OCI-LY3 (cell line): Measurements from ENCODE around the gene CHRNA7.
A peak's percentile ranks its signal among the peaks of the same experiment; 100 is the strongest.

Experiments
- H2AFZ ChIP-seq: fragments of 200-600, 300-600 bp; shearing (Covaris generic); 2 replicates; pipeline ENCODE4 v1.6.0; 2014; ENCODE audit warnings: antibody characterized with exemption, low read depth, low read length
- H3K27ac ChIP-seq: fragments of 200-600, 300-600 bp; sonication (generic); 2 replicates; pipeline ENCODE4 v1.5.1; 2014; ENCODE audit warnings: mild to moderate bottlenecking, low read length, moderate library complexity, mixed read lengths
- H3K27me3 ChIP-seq: fragments of 200-600, 300-600 bp; sonication (generic); 2 replicates; pipeline ENCODE4 v1.6.1; 2014; ENCODE audit warnings: low read depth, low read length, mixed read lengths
- H3K36me3 ChIP-seq: fragments of 200-600, 300-600 bp; sonication (generic); replicated peaks from 2 replicates; pipeline ENCODE3; 2014; ENCODE audit warnings: low read depth, low read length, mixed read lengths
- H3K4me1 ChIP-seq: fragments of 300-600, 200-600 bp; sonication (generic); 2 replicates; pipeline ENCODE4 v1.6.1; 2014; ENCODE audit warnings: low read length, mixed read lengths
- H3K4me2 ChIP-seq: fragments of 200-600, 300-600 bp; sonication (generic); 2 replicates; pipeline ENCODE4 v1.6.1; 2014; ENCODE audit warnings: low read length, mixed read lengths
- H3K4me3 ChIP-seq: fragments of 300-600, 200-600 bp; sonication (generic); 2 replicates; pipeline ENCODE4 v1.5.1; 2014; ENCODE audit warnings: antibody characterized with exemption, mild to moderate bottlenecking, low read length, moderate library complexity
- H3K79me2 ChIP-seq: fragments of 300-600, 200-600 bp; shearing (Covaris generic); 2 replicates; pipeline ENCODE4 v1.6.1; 2014; ENCODE audit warnings: mild to moderate bottlenecking, low read length, mixed read lengths
- H3K9ac ChIP-seq: fragments of 300-600, 200-600 bp; shearing (Covaris generic); 2 replicates; pipeline ENCODE4 v1.6.0; 2014; ENCODE audit warnings: mild to moderate bottlenecking, low read length, moderate library complexity
- H3K9me3 ChIP-seq: fragments of 200-600, 300-600 bp; shearing (Covaris generic); 2 replicates; pipeline ENCODE4 v1.6.1; 2014; ENCODE audit warnings: low read length, mixed read lengths; ENCODE audit not compliant: insufficient read depth
- H4K20me1 ChIP-seq: fragments of 200-600, 300-600 bp; sonication (generic); 2 replicates; pipeline ENCODE4 v1.6.1; 2016; ENCODE audit warnings: low read length, mixed read lengths; ENCODE audit not compliant: insufficient read depth
- CTCF ChIP-seq: fragments of 200-600, 300-600 bp; sonication (generic); IDR thresholded peaks from 2 replicates; pipeline ENCODE4 v1.5.1; 2014; ENCODE audit warnings: antibody characterized with exemption, low read length, low read depth
- EZH2phosphoT487 ChIP-seq: fragments of 200-600 bp; shearing (Covaris generic); IDR thresholded peaks from 2 replicates; pipeline ENCODE4 v1.6.1; 2018; ENCODE audit warnings: antibody characterized with exemption, mixed run types, low read depth

CHRNA7 gene

GRCh38 chr15:32096213-32096612, 65.9 kb downstream of the CHRNA7 start:
- Histone ChIP-seq H3K4me3 (no peak overlapping the region), H4K20me1 (no peaks in the 10 kb centered on the region), H2AFZ (no peak overlapping the region), H3K27me3 (no peaks in the 10 kb centered on the region), H3K9me3 (no peaks in the 10 kb centered on the region), H3K4me1 (peaks cover 40% of the 10 kb centered on the region), H3K9ac (no peak overlapping the region), H3K27ac (no peak overlapping the region), H3K4me2 (no peak overlapping the region), H3K36me3 (no peaks in the 10 kb centered on the region), H3K79me2 (no peaks in the 10 kb centered on the region)
- TF ChIP-seq CTCF (no peak), EZH2phosphoT487 (no peak)

- TF ChIP-seq EZH2phosphoT487: no peak
- no peak for TF ChIP-seq CTCF
- no peak overlapping the region for H3K27ac ChIP-seq
- no peaks in the 10 kb centered on the region for H3K27me3 ChIP-seq
- H3K79me2 ChIP-seq: no peaks in the 10 kb centered on the region
- no peaks in the 10 kb centered on the region for H3K9me3 ChIP-seq
- H2AFZ ChIP-seq: no peak overlapping the region
- H3K4me3 ChIP-seq: no peak overlapping the region
- H3K36me3 ChIP-seq: no peaks in the 10 kb centered on the region
- H3K4me2 ChIP-seq: no peak overlapping the region
- H3K4me1 ChIP-seq: peaks cover 31% of the 10 kb centered on the region
- no peaks in the 10 kb centered on the region for H4K20me1 ChIP-seq
- H3K9ac ChIP-seq: no peak overlapping the region
Observed at GRCh38 chr15:32096916-32097617, 66.8 kb downstream of the CHRNA7 start.

GRCh38 chr15:32098033-32098432, 67.7 kb downstream of the CHRNA7 start:
- Histone ChIP-seq H3K79me2 (no peaks in the 10 kb centered on the region), H3K4me1 (peaks cover 25% of the 10 kb centered on the region), H3K9ac (no peak overlapping the region), H3K36me3 (no peaks in the 10 kb centered on the region), H3K27ac (no peak overlapping the region), H3K4me2 (no peak overlapping the region), H4K20me1 (no peaks in the 10 kb centered on the region), H2AFZ (no peak overlapping the region), H3K4me3 (no peak overlapping the region), H3K9me3 (no peaks in the 10 kb centered on the region), H3K27me3 (no peaks in the 10 kb centered on the region)
- TF ChIP-seq EZH2phosphoT487 (no peak), CTCF (no peak)

- Histone ChIP-seq H3K4me3 (peak overlapping the region; percentile 57), H4K20me1 (no peaks in the 10 kb centered on the region), H3K27ac (no peak overlapping the region), H3K79me2 (no peaks in the 10 kb centered on the region), H3K4me2 (peak overlapping the region; percentile 78), H3K9me3 (no peaks in the 10 kb centered on the region), H3K36me3 (no peaks in the 10 kb centered on the region), H3K9ac (no peak overlapping the region), H3K4me1 (peaks cover 24% of the 10 kb centered on the region), H3K27me3 (no peaks in the 10 kb centered on the region), H2AFZ (no peak overlapping the region)
- TF ChIP-seq EZH2phosphoT487 (no peak), CTCF (no peak)
Observed at GRCh38 chr15:32099097-32099785, 68.9 kb downstream of the CHRNA7 start.
